ENCODE results near the gene GTF2F2.

GTF2F2 gene, protein sequence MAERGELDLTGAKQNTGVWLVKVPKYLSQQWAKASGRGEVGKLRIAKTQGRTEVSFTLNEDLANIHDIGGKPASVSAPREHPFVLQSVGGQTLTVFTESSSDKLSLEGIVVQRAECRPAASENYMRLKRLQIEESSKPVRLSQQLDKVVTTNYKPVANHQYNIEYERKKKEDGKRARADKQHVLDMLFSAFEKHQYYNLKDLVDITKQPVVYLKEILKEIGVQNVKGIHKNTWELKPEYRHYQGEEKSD

GRCh38 chr13:45119991-45120864, at the start of gene GTF2F2:
Gene GTF2F2 (plus strand): TSS chr13:45120510. CDS start chr13:45120656, 146 bp downstream.
- peak; percentile 85 for DNase-seq

GRCh38 chr13:45073809-45074208, 46.5 kb upstream of the GTF2F2 start:
- no peak for DNase-seq

DNA sequence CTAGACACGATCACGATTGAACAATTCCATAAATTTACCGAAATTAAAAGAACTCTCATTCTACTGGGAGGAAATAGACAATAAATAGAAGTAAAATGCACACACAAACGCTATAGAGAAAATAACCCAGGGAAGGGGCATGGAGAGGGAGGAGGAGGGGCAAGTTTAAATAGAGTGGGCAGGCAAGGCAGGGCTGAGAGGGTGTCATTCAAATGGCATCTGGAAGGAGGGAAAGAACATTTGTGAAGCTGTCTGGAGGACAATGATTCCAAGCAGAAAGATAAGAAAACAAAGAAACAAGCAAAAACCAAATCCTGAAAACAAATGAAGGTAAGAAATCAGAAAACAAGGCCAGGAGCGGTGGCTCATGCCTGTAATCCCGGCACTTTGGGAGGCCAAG, 45.6 kb upstream of the GTF2F2 start:
- DNase-seq, result no peak

- DNase-seq, result no peak
Measured at GRCh38 chr13:45078003-45078402, 42.3 kb upstream of the GTF2F2 start.

- DNase-seq, result no peak
Measured at GRCh38 chr13:45082964-45083363, 37.3 kb upstream of the GTF2F2 start.

DNA sequence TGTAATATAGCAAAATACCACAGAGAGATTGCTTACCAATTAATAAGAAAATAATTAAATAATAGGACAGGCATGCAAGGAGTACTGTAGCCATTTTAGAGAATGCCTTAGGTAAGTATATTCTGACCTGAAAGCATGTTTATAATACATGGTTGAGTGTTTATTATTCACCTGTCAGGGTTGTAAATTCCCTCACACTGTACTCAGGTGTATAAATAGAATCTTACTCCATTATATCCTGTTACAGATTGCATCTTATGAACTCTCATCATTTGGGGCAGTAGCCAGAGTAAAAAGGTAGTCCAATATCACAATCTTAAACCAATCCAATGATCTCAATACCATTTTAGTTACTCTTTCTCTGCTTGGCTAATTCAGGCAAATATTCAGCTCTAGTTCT, 35.8 kb upstream of the GTF2F2 start:
- no peak for DNase-seq

GRCh38 chr13:45086484-45086883, 33.8 kb upstream of the GTF2F2 start:
- DNase-seq, result no peak

DNA sequence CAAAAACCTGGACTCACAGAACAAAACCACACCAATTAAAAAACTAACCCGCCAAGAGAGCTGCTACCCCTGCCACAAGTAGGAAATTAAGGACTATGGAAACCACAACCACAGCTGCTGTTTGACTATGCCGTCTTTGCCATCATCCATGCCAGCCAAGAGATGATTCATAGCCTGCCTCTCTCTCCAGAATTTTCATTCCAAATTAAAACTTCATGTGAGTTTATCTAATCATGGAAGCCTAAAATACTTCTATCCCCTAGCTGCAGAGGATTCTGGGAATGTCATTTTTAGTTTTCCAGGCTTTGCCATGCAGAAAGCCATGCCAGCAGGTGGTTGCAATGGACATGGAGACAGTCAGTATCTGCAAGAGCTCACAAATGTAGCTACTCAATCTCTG, 27.6 kb upstream of the GTF2F2 start:
- no peak for DNase-seq

- DNase-seq, result no peak
Measured at GRCh38 chr13:45100573-45101262, 19.6 kb upstream of the GTF2F2 start.

GRCh38 chr13:45101327-45102018, 18.8 kb upstream of the GTF2F2 start:
- no peak for DNase-seq

- no peak for DNase-seq
Measured at GRCh38 chr13:45102136-45102507, 18.2 kb upstream of the GTF2F2 start.

GRCh38 chr13:45103449-45103848, 16.9 kb upstream of the GTF2F2 start:
- DNase-seq, result no peak

DNA sequence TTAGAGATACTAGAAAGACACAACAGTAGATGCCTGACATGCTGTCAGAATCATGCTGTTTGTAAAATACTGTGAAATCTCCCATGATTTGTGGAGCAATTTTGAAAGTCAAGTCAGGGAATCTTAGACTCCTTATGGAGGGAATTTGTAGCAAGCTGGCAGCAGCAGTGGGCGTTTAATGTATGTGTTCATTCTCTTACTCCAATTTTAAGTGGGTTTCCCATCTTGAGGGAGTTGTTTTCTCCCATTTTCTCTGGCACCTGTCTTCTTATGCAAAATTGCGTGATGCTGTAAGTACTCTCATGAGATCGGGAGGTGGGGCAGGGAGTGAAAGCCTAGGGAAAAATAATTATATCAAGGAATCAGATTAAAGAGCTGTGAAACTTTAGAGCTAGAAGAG, 16.0 kb upstream of the GTF2F2 start:
- no peak for DNase-seq

DNA sequence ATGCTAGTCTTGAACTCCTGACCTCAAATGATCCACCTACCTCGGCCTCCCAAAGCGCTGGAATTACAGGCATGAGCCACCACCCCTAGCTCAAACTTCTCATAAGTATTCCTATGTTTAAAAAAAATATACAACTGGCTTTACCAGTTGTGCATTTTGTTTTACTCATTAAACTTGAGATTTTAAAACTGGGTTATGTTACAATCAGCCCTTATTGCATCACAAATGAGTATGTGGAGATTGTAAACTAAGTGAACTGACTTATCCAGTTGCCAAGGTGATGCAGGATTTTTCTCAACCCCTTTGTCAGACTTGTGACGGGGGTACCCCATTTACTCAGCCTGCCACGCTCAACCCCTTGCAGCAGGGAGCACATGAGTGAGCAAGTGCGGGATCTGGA, 14.4 kb upstream of the GTF2F2 start:
- DNase-seq, result no peak

GRCh38 chr13:45107539-45107938, 12.8 kb upstream of the GTF2F2 start:
- DNase-seq, result no peak

DNA sequence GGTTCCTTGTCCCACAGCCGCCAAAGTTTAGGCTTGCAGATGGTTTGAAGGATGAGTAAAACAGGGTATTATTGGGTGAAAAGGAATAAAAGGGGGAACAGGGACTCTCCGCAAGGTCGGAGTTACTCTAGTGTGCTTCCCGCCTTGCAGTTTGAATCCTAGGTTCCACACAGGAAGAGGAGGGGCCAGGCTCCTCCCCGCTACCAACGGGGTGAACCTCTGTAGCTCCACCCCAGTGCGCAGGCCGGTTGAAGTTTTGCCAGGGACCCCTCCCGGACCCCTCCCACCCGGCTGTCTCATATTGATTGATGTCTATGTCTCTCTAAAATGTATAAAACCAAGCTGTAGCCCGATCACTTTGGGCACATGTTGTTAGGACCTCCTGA, 11.6 kb upstream of the GTF2F2 start:
- DNase-seq, result no peak

- DNase-seq, result no peak
Measured at GRCh38 chr13:45109102-45109720, 11.1 kb upstream of the GTF2F2 start.

DNA sequence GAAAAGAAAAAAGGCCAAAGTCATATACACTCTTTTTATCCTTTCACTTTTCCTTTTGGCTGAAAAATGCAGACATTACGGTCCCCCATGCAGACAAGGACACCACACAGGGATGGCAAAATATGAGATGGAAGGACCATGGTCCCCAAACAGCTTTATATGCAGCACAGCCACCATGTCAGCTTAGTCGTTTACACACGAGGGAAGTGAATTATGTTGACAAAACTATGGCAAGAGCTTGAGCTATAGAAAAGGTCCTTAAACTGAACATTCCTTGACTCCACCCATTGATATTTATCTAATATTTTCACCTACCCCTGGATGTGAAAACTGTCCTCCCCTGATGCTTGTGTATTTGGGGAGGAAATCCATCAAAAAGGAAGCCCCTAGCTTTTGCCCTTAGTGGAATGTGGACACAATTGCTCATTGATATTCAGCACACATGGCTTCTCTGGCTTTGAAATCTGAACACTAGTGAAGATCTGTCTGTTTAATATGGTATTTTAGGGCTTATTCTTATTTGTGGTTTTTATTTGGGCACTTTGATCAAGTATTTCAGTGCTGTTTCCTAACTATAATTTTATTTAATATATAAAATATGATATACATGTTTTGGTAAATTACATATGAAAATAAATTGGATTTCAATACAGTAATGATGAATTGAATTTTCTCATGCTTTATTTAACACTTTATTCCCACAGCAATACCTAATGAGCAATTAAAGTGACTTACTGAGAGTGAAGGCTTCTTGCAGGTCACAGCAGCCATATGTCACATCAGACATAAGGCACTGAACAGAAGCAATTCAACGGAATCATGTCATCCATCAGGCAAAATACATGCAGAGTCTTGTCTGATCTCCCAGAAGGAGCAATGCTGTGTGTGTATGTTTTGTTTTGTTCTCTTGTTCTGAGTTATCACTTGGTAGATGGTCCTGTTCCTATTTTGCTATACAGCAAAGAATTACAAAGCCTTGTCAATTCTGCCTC, 6.8 kb upstream of the GTF2F2 start:
- no peak for DNase-seq

GRCh38 chr13:45119469-45119990, 780 bp upstream of the GTF2F2 start:
- DNase-seq, result peak; percentile 60

DNA sequence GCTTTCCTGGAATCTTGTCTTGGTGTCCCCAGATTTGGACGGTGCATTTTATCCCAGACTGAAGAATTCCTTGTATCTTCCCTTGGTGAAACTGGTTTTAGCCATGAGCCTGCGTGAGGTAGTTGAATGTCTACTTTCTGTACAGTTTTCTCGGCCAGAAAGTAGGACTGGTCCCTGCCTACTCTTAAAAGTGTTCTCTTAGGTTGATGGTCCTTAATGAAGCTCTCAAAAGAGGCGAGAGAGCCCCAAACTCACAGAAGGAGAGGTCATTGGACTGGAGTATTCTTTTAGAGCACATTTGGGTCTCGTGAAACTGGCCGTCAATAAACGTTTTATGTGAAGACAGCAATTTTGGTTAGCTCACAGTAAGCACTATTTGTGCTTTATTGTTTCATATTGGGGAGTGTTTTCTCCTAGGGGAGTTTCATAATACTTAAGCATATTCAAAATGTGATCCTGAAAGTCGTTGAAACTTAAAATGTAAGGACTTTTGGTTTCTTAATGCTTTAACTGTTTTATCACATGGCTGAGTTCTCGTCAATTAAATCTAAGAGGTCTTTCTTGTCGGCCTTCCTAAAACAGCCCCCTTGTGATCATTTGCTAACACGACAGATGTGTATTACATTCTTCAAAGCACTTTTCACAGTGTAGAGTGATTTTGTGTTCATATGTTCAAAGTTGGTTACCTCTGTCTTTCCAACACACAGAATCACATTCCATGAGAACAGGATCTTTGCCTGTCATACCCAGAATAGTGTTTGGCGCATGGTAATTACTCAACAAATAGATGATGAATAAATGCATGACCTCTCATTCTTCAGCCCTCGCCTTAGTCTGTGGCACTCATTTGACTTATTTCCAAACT, 889 bp downstream of the GTF2F2 start:
- DNase-seq, result no peak
